GM19240 (cell line): ENCODE data around the gene IZUMO1.
"Not testable (repeated sequence)": the region's sequence is repeated elsewhere in the genome, so short reads cannot be mapped to it uniquely, and the experiment has no call there.

Experiments used
- DNase-seq: peaks from one replicate; pipeline ENCODE4 v3.0.0; 2011; ENCODE audit warnings: low spot score; ENCODE audit not compliant: insufficient read length

IZUMO1 gene

DNA sequence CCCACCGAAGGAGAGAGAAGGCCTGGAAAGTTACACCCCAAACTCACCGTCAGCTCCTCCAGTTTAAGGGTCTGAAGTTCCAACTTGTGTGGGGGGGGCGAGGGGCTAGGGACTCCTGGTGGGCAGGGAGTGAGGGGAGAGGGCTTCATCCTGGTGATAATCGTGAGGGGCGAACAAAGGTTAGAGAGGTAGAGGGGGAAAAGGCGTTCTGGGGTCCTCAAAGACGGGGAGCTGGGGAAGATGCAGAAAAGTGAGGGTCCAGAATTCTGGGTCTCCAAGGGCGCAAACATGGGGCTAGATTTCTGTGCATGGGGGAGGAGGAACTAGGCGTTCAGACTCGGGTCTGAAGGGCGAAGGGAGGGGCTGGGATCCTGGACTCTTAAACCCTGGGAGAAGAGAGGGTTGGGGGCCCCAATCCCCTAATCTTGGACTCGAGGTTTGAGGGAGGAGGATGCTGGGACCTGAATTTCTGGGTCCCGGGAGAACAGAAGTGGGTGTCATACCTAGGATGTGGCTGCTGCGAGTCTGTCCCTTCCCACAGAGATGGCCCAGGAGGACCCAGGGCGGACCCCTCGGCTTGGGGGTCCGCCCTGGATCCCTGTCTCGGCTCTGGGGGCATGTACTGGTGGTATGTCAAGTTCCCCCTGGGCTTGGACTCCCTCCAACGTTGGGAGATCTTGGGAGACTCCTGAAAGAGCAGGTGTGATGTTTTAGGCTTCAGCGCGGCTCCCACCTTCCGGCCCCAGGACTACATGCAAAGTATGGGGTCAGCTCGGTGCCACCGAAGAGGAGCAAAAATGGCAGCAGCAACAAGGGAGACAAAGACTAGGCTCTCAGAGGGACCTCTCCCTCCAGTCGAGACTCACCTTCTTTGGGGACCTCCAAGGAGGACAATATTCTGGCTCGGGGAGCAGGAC lies 31.7 kb downstream of the IZUMO1 start:
- no peak for DNase-seq

DNA sequence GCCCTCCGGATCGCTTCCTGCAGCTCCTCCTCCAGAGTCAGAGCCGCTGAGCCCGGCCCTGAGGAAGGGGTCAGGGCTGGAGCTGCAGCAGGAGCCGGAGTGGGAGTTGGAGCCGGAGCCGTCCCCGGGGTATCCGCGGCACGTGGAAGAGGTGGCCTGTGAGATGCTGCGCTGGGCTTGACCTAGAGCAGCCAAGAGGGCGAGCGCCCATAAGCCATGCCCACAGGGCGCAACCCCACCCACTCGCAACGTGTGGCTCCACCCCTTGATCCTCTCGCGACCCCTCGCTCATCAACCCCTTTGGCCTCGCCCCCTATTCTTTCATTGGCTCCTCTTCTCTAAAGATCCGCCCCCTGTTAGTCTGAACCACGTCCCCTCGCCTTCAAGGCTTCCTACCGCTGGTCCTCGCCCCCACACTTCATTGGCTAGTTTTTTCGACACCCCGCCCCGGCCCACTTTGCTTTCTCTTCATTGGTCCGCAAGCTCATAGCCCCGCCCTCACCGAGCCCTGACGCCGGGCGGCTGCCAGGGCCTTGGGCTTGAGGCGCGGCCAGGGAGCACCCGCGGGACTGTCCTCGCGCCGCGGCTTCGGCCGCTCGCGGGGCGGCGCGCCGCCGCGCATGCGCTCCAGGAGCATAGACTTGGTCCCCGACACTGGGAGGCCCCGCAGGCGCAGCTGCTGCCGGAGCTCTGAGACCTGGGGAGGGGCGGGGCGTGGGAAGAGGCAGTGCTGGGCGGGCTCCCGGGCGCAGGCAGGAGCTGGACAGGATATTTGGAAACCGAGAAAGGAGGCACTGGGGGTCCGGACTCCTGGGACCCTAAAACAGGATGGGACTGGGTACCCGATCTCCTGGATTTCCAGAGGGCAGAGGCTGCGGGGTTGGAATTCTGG lies 32.6 kb downstream of the IZUMO1 start:
- peak; percentile 99 for DNase-seq

DNA sequence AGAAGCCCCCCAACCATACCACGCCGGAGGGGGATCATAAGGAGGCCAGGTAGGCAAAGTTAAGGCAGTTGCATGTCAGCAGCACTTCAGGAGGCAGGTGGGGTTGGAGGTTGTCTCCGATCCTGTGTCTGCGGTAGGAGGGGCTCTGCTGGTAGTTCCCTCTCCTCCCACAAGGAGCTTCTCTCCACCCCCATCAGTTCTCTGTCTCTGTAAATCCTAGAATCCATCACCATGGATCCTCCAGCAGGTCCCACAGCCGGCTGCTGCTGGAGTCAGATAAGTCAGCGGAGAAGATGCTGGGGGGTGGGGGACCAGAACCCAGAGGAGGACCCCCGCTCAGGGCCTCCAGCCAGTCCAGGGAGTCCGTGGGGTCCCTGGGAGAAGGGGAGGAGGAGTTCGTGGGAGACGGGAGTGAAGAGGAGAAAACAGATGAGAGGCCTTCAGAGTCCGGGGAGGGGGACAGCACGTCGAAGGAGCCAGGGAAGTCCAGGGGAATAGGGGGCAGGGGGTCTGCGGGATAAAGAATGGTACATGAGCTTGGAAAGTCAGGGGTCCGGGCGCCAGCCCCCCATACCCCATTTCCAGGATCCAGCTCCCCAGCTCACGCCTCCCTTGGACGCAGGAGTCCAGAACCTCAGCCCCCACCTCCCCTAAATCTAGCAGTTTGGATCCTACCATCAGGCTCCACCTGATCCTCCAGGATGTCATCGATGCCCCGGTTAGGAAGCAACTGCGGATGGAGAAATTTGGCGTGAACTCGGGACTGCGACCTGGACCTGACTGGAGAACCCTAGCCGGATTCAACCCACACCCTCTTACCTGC lies 33.5 kb downstream of the IZUMO1 start:
- DNase-seq = no peak

DNA sequence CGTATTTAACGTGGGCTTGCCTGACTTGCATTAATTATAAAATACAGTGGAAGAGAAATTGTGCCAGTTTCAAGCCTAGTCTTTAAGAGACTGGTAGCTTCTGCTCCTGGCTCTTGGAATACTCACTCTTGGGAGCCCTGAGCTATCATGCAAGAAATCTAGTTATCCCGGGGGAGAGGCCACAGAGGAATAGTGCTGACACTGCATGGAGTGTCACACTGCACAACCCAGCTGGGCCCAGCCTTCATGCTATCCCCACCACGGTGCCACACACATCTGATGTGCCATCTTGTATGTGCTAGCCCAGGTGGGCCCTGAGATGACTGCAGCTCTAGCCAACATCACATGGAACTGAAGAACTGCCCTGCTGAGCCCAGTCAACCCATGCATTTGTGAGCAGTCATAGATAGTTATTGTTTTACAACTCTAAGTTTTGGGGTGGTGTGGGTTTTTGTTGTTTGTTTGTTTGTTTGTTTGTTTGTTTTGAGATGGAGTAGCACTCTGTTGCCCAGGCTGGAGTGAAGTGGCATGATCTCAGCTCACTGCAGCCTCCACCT lies 35.5 kb downstream of the IZUMO1 start:
- DNase-seq = no peak

DNA sequence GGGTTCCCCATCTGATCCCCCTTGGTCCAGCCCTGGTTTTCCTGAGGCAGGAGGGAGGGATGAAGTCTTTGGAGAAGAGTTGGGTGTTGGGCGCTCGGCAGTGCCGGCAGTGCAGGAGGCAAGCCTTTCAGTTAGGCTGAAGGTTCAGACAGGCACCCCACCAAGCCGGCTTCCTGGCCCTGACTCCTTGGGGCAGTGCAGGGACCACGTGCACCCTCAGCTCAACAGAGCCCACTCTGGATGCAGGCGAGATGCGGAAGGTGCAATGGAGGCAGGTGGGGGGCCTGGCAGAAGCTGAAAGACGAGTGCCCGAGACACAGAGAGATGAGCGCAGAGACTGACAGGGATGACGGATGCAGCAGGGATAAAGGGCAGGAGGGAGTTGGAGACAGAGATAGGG lies 38.2 kb downstream of the IZUMO1 start:
- DNase-seq = no peak

DNA sequence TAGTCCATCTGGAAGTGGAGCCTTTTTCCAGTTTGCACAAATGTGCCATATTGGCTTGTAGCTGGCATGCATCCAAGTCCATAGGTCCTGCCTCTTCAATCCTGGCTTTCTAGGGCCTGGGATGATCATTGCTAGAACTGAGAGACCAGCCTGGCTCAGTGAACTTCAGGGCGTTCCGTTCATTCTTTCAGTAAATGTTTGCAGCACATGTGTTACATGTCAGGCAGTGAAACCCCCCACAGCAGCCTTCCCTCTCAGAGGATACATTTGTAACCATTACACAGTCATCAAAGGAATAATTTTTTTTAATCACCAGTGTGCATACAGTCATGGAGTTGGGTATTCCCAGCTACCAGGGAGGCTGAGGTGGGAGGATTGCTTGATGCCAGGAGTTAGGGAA lies 41.3 kb downstream of the IZUMO1 start:
- DNase-seq = no peak

DNA sequence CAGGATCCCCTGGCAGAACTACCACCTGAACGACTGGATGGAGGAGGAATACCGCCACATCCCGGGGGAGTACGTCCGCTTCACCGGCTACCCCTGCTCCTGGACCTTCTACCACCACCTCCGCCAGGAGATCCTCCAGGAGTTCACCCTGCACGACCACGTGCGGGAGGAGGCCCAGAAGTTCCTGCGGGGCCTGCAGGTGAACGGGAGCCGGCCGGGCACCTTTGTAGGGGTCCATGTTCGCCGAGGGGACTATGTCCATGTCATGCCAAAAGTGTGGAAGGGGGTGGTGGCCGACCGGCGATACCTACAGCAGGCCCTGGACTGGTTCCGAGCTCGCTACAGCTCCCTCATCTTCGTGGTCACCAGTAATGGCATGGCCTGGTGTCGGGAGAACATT lies 43.4 kb downstream of the IZUMO1 start:
- DNase-seq = no peak

DNA sequence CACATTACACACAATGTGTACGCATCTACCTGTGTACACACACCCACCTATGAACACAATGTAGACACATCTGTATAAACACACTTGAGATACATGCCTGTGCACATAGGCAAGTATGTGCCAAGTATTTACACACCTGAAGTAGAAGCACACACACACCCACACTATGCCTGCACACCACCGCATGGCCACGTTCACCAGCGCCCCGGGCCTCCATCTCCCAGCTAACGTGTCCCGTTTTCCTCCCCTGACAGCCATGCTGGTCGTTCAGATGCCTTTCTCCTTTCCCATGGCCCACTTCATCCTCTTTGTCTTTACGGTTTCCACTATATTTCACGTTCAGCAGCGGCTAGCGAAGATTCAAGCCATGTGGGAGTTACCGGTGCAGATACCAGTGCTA lies 44.0 kb downstream of the IZUMO1 start:
- no peak for DNase-seq

DNA sequence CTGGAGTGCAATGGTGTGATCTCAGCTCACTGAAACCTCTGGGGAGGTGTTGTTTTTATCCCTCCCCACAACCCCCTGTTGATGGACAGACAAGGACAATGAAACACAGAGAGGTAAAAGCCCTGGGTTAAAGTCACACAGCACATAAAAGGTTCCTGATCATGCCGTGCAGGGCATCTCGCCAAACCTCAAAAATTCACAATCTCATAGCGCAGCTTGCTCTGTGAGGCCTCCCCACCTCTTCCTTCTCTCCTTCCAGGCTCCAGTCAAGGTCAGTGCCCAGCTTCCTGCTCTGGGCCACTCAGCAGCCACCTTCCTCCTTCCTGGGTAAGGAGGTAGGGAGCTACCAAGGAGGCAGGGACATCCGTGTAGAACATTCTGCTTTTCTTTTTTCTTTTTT lies 48.7 kb downstream of the IZUMO1 start:
- no peak for DNase-seq

DNA sequence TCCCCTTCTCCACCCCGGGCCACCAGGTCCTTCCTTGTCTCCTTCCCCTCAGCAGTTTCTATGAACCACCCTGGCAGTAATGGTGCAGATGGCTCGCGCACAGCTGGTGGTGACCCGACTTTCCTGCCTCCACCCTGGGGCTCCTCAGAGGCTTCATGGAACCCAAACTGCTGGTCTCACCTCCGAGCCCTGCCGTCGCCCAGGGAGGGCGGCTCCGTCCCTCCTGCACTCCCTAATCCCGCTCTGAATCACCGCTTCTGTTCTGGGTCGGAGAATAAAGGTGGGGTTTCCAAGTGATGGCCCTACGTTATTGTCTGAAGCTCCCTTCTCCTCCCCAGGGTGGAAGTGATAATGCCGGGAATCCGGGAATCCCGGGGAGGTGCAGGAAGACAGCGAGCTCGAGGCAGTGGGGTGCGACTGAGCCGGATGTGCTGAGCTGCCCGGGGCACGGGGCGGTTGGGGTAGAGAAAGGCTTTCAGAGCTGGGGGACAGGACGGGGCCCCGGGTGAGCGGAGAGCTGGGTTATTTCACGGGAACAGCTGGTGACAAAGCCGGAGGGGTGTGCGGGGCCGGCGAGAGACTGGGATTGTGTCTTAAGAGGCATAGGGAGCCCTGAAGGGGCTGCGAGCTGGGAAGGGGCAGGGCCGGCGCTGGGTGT lies 50.2 kb downstream of the IZUMO1 start:
- no peak for DNase-seq

DNA sequence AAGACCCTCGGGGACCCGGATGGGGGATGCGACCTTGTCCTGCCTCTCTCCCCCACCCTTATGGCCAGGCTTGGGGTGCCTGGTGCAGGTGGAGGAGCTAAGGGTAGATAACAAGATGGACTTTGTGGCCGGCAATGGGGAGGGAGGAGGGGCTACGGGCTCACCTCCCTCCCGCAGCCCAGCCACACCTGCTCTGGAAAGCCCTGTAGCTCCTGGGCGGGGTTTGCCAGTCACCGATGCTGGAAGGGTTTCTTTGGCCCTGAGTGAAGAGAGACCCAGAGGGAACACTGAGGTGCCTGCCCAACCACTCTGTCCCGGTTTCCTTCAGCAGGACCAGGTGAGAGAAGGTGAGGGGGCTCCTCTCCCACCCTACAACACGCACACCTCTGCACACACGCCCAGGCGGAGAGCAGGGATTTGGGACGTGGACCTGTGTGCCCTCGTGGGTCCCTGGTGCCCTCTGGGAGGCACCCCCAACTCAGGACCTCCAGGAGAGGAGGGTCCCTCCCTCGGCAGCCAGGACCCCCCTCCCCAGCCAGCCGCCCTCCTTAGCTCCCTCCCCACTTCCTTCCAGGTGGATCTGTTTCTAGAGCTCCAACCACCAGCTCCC lies 50.9 kb downstream of the IZUMO1 start, which contains the start of gene FUT2:
TSS of gene FUT2 (plus strand) at position 229 of the 610 bp plus-strand sequence. CDS start 6,986 bp downstream, outside the sequence.
- DNase-seq = no peak

DNA sequence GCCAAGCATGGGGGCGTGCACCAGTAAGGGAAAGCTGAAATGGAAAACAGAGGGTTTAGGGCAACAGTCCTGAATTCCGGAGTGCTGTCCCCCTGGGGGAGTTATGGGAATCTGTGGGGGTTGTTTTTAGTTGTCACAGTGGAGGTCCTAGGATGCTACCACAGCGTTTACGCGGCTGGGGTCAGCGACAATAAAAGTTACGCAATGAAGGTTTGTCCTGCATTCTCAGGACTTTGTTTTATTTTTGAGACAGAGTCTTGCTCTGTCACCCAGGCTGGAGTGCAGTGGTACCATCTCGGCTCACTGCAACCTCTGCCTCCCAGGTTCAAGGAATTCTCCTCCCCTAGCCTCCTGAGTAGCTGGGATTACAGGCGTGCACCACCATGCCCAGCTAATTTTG lies 53.1 kb downstream of the IZUMO1 start:
- not testable (repeated sequence) for DNase-seq
